Osteoblast (primary cell): Measurements from ENCODE around the gene TBX5. TPM values are rescaled to one million over a fixed set of nuclear protein-coding genes. Genes with fewer than 3 reads are reported as not detected.
A peak's percentile ranks its signal among the peaks of the same experiment; 100 is the strongest.

Experiments used
- DNase-seq: peaks from one replicate; pipeline ENCODE4 v3.0.0; 2011; ENCODE audit warnings: low spot score, mixed read lengths; ENCODE audit not compliant: insufficient read length; ENCODE audit errors: missing footprints
- H2AFZ ChIP-seq: 2 replicates; pipeline ENCODE4 v1.6.0; 2011; ENCODE audit warnings: mild to moderate bottlenecking, low read length
- H3K27ac ChIP-seq: 2 replicates; pipeline ENCODE4 v1.5.1; 2011; ENCODE audit warnings: mild to moderate bottlenecking, low read depth, low read length, moderate library complexity
- H3K27me3 ChIP-seq: 2 replicates; pipeline ENCODE4 v1.6.0; 2012; ENCODE audit warnings: mild to moderate bottlenecking, control low read depth, inconsistent platforms, low read length, moderate library complexity; ENCODE audit not compliant: insufficient read depth
- H3K36me3 ChIP-seq: 2 replicates; pipeline ENCODE4 v1.5.1; 2011; ENCODE audit warnings: mild to moderate bottlenecking, low read length, control low read depth, moderate library complexity; ENCODE audit not compliant: insufficient read depth
- H3K4me1 ChIP-seq: 2 replicates; pipeline ENCODE4 v1.5.1; 2011; ENCODE audit warnings: mild to moderate bottlenecking, low read length, control low read depth, moderate library complexity; ENCODE audit not compliant: insufficient read depth
- H3K4me2 ChIP-seq: 2 replicates; pipeline ENCODE4 v1.6.0; 2011; ENCODE audit warnings: mild to moderate bottlenecking, low read length; ENCODE audit not compliant: insufficient read depth
- H3K4me3 ChIP-seq: fragments of 200-600 bp; sonication (generic); 3 replicates; pipeline ENCODE4 v1.5.1; 2012; ENCODE audit warnings: mild to moderate bottlenecking, low read length, inconsistent platforms; ENCODE audit not compliant: insufficient read depth
- H3K79me2 ChIP-seq: 2 replicates; pipeline ENCODE4 v1.6.0; 2012; ENCODE audit warnings: mild to moderate bottlenecking, low read length, control low read depth, inconsistent platforms; ENCODE audit not compliant: insufficient read depth
- H3K9me3 ChIP-seq: 2 replicates; pipeline ENCODE4 v1.5.1; 2011; ENCODE audit warnings: low read depth, low read length, control low read depth
- H4K20me1 ChIP-seq: 2 replicates; pipeline ENCODE4 v1.6.0; 2012; ENCODE audit warnings: mild to moderate bottlenecking, low read length, control low read depth; ENCODE audit not compliant: insufficient read depth
- CTCF ChIP-seq: IDR thresholded peaks from 2 replicates; pipeline ENCODE4 v1.5.1; 2011; ENCODE audit warnings: mild to moderate bottlenecking, low read depth, low read length, moderate library complexity; ENCODE audit errors: extremely low read depth
- total RNA-seq: library from RNA; depleted of rRNA; stranded (reverse); fragments of >200 nt; gene quantifications from 2 replicates; pipeline ENCODE4 v1.2.3, GENCODE V29; 2012

The TBX5 gene
- total RNA-seq, 1 donor: not detected

GRCh38 chr12:114448618-114448933 lies 42.6 kb upstream of the TBX5 start:
- Histone ChIP-seq H3K27ac (no peak overlapping the region), H3K4me1 (no peaks in the 10 kb centered on the region), H3K4me3 (no peak overlapping the region), H4K20me1 (no peaks in the 10 kb centered on the region), H3K9me3 (no peaks in the 10 kb centered on the region), H3K27me3 (peaks cover 5% of the 10 kb centered on the region), H3K79me2 (no peaks in the 10 kb centered on the region), H2AFZ (no peak overlapping the region), H3K36me3 (no peaks in the 10 kb centered on the region), H3K4me2 (no peak overlapping the region)
- no peak for DNase-seq
- TF ChIP-seq CTCF: no peak

GRCh38 chr12:114447799-114448617 lies 42.1 kb upstream of the TBX5 start:
- no peak overlapping the region for H2AFZ ChIP-seq
- H3K27ac ChIP-seq: no peak overlapping the region
- DNase-seq: no peak
- no peaks in the 10 kb centered on the region for H4K20me1 ChIP-seq
- H3K4me2 ChIP-seq: no peak overlapping the region
- no peaks in the 10 kb centered on the region for H3K4me1 ChIP-seq
- H3K27me3 ChIP-seq: peaks cover 5% of the 10 kb centered on the region
- no peaks in the 10 kb centered on the region for H3K36me3 ChIP-seq
- no peak for TF ChIP-seq CTCF
- H3K4me3 ChIP-seq: no peak overlapping the region
- H3K9me3 ChIP-seq: no peaks in the 10 kb centered on the region
- no peaks in the 10 kb centered on the region for H3K79me2 ChIP-seq

- H3K4me2 ChIP-seq: no peak overlapping the region
- DNase-seq: no peak
- no peaks in the 10 kb centered on the region for H3K9me3 ChIP-seq
- H3K4me1 ChIP-seq: no peaks in the 10 kb centered on the region
- H3K79me2 ChIP-seq: no peaks in the 10 kb centered on the region
- H4K20me1 ChIP-seq: no peaks in the 10 kb centered on the region
- TF ChIP-seq CTCF: no peak
- H2AFZ ChIP-seq: no peak overlapping the region
- H3K4me3 ChIP-seq: no peak overlapping the region
- no peak overlapping the region for H3K27ac ChIP-seq
- H3K27me3 ChIP-seq: peaks cover 7% of the 10 kb centered on the region
- H3K36me3 ChIP-seq: no peaks in the 10 kb centered on the region
These were observed 41.4 kb upstream of the TBX5 start for GRCh38 chr12:114447274-114447716.

GRCh38 chr12:114445401-114446323 lies 39.7 kb upstream of the TBX5 start:
- peaks cover 13% of the 10 kb centered on the region for H3K27me3 ChIP-seq
- H3K4me1 ChIP-seq: no peaks in the 10 kb centered on the region
- H3K4me2 ChIP-seq: no peak overlapping the region

More at GRCh38 chr12:114445401-114446323, 39.7 kb upstream of the TBX5 start:
- H2AFZ ChIP-seq: no peak overlapping the region
- no peaks in the 10 kb centered on the region for H3K9me3 ChIP-seq
- H3K27ac ChIP-seq: no peak overlapping the region
- H3K36me3 ChIP-seq: no peaks in the 10 kb centered on the region
- peak; percentile 77 for DNase-seq
- H4K20me1 ChIP-seq: no peaks in the 10 kb centered on the region
- no peak for TF ChIP-seq CTCF
- H3K79me2 ChIP-seq: no peaks in the 10 kb centered on the region
- H3K4me3 ChIP-seq: no peak overlapping the region
